HG02884 (cell line): Measurements from ENCODE around the gene SPECC1L.

Source experiments
- ATAC-seq: cut with Tn5 transposase; IDR thresholded peaks from one replicate; pipeline ENCODE4 v1.9.1; 2021; ENCODE audit warnings: mild to moderate bottlenecking, moderate library complexity; ENCODE audit not compliant: unreplicated experiment

SPECC1L gene

GRCh38 chr22:24440718-24441405 is 170.2 kb downstream of the SPECC1L start:
- no peak for ATAC-seq

DNA sequence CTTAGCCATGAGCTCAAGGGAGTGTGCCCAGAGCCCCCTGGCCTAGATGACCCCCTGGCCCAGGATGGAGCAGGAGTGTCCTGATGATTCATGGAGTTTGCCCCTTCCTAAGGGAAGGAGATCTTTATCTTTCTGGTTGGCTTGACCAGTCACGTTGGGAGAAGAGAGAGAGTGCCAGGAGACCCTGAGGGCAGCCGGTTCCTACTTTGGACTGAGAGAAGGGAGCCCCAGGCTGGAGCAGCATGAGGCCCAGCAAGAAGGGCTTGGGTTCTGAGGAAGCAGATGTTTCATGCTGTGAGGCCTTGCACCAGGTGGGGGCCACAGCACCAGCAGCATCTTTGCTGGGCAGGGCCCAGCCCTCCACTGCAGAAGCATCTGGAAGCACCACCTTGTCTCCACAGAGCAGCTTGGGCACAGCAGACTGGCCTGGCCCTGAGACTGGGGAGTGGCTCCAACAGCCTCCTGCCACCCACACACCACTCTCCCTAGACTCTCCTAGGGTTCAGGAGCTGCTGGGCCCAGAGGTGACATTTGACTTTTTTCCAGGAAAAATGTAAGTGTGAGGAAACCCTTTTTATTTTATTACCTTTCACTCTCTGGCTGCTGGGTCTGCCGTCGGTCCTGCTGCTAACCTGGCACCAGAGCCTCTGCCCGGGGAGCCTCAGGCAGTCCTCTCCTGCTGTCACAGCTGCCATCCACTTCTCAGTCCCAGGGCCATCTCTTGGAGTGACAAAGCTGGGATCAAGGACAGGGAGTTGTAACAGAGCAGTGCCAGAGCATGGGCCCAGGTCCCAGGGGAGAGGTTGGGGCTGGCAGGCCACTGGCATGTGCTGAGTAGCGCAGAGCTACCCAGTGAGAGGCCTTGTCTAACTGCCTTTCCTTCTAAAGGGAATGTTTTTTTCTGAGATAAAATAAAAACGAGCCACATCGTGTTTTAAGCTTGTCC is 171.0 kb downstream of the SPECC1L start:
- no peak for ATAC-seq

- ATAC-seq = no peak
Observed at GRCh38 chr22:24442352-24442744, 171.7 kb downstream of the SPECC1L start.

DNA sequence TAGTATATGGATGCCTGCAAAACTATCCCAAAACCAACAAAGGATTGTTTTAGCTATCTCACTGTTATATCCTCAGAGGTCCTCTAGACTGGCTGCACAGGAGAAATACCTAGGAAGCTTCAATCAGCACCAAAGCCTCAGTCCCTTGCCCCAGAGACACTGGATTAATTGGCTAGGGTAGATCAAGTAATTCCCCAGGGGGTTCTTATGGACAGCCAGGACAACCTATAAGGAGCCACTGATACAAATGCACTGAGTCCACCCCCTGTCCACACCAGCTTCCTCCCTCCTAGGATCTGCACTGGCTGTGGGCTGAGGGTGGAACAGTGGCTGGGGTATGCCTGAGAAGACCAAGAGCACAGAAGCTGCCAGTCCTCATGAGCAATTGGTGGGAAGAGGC is 173.0 kb downstream of the SPECC1L start:
- no peak for ATAC-seq

GRCh38 chr22:24444251-24444650 is 173.6 kb downstream of the SPECC1L start:
- no peak for ATAC-seq

DNA sequence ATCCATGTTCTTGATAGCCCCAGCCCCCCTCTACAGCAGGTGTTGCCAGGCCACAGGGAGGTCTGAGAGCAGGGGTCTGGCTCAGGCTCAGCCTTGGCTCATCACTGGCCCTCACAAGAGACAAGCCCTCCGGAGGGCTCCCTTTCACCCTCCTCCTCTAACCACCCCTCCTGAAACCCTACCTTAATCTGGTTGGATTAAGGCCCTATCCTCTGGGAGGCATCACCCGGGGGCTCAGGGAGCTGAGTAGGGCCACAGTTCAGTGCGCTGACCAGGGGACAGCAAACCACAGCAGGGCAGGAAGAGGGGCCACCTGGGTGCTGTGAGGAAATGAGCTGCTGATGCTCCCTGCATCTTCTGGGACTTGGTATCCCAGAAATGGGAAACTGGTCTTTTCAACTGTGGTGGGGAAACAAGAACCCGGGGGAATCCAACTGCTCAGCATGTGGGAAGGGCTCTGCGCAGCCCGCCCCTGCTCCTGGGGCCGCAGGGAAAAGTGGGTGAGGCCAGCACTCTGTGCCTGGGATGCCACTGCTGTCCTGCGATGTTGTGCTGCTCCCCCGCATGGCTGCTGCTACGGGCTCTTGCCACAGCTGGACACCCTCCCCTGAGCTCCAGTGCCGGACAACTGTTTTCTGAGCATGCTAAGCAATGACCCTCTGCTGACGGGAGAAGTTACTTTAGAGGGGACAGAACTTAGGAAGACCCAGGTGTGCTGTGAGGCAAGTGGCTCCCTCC is 174.3 kb downstream of the SPECC1L start:
- no peak for ATAC-seq

DNA sequence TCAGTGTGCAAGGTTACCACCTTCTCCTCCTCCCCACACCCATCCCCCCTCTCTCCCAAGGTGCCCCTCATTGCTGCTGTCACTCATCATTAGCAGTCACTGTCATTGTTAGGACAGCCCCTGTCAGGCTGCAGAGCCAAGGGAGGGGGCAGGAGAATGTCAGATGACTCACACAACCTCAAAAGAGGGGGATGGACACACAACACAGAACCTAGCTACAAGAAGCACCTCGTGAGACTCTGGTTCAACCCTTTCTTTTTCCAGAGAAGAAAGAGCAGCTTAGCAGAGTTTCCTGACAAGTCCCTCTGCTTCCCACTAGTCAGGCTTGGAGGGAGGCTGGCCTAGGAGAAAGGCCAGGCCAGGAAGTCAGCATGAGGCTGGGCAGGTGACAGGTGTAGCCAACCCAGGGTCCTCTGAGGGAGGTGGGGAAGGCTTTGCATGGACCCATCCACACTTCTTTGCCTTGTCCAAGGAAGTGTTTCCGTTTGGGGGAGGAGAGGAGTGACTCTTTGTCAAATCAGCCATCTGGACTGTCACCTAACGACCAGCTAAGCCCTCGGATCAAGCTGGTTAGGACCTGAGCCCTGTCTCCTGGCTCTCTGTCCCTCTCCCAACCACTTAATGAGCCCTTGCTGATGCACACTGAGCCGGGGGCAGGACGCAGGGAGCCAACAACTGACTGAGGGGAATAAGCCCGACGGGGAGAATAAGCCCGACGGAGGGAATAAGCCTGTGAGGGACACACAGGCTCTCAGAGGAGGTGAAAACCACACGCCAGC is 175.0 kb downstream of the SPECC1L start:
- ATAC-seq = no peak

DNA sequence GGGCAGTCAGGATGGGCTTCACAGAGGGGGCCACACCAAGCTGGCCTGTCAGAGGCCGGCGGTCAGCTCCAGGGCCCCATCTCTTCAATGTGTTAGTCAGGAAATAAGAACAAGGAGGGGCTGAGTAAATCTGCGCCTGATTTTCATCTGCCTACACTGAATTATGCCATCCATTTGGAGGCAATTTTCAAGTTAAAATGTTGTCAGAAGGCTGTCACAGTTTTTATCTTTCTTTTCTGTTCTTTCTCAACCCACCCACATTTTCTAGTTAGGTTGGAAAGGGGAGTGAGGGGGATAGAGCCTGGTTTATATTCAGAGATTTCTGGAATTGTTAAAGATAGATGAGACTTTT is 175.6 kb downstream of the SPECC1L start:
- no peak for ATAC-seq

GRCh38 chr22:24450610-24451009 is 180.0 kb downstream of the SPECC1L start:
- no peak for ATAC-seq

DNA sequence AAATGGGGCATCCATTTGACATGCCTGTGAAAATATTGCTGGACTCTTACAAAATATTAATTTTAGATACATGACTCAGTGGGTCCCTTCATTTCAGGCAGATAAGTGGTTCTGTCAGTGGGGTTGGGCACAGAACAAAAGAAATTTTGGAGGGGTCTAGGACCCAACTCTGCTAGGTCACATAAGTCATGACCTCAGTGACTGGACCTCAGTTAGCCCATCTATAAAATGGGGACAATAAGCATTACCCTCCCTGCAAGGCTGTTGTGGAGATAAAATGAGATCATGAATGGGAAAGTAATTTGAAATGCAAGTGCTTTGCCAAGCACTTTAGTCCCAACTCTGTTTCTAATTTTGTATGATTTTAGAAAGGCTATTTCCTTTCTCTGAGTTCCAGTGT is 180.5 kb downstream of the SPECC1L start:
- no peak for ATAC-seq

- ATAC-seq = no peak
Observed at GRCh38 chr22:24453853-24454252, 183.2 kb downstream of the SPECC1L start.

GRCh38 chr22:24455039-24455438 is 184.4 kb downstream of the SPECC1L start:
- no peak for ATAC-seq

GRCh38 chr22:24455751-24456426 is 185.3 kb downstream of the SPECC1L start:
- no peak for ATAC-seq

DNA sequence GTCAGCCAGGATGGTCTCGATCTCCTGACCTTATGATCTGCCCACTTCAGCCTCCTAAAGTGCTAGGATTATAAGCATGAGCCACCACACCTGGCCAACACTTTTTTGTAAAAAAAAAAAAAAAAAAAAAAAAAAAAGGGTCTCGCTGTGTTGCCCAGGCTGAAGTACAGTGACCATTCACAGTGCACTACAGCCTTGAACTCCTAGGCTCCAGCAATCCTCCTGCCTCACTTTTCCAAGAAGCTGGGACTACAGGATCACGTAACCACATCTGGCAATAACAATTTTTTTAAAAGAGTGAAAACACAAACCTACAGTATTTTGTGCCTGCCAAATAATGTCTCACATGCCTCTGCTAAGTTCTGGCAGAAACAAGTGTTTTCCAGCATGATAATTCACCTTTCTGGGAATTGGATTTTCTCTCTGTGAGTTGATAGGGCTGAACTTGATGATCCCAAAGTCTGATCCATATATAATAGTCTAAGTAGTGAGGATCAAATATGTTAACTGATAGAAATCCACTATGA is 187.3 kb downstream of the SPECC1L start:
- ATAC-seq = no peak

GRCh38 chr22:24459911-24460310 is 189.3 kb downstream of the SPECC1L start:
- no peak for ATAC-seq

GRCh38 chr22:24460418-24461089 is 189.9 kb downstream of the SPECC1L start:
- no peak for ATAC-seq

DNA sequence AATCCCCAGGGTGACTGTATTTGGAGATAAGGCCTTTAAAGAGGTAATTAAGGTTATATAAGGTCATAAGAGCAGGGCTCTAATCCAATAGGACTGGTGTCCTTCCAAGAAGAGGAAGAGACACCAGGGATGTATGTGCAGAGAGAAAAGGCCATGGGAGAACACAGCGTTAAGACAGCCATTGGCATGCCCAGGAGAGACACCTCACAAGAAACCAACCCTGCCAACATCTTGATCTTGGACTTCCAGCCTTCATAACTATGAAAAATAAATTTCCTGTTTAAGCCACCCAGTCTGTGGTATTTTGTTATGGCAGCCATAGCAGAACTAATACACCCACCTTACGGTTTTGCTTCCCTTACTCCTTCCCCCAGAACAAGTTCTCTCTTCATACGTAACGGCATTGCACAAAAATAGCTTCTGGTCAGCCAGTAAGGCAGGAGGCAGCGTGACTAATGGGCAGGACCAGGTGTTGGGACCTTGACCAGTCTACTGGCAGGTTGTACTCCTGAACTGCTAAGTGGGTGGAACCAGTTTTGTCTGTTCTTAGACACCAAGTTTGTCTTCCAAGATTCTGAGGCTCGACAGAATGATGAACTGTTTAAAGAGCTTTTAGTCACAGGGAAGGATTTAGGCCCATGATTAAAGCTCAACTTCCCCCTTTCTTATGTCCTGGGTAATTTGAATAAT is 192.6 kb downstream of the SPECC1L start:
- no peak for ATAC-seq

GRCh38 chr22:24465566-24465965 is 194.9 kb downstream of the SPECC1L start:
- ATAC-seq = no peak

- ATAC-seq = no peak
Observed at GRCh38 chr22:24465975-24466374, 195.3 kb downstream of the SPECC1L start.
